GM18870 (cell line): Measurements from ENCODE around the gene FAM53A.
"Not testable (repeated sequence)": the region's sequence is repeated elsewhere in the genome, so short reads cannot be mapped to it uniquely, and the experiment has no call there.

Source experiments
- ATAC-seq: cut with Tn5 transposase; IDR thresholded peaks from one replicate; pipeline ENCODE4 v1.9.1; 2021; ENCODE audit warnings: moderate library complexity; ENCODE audit not compliant: unreplicated experiment

FAM53A gene

DNA sequence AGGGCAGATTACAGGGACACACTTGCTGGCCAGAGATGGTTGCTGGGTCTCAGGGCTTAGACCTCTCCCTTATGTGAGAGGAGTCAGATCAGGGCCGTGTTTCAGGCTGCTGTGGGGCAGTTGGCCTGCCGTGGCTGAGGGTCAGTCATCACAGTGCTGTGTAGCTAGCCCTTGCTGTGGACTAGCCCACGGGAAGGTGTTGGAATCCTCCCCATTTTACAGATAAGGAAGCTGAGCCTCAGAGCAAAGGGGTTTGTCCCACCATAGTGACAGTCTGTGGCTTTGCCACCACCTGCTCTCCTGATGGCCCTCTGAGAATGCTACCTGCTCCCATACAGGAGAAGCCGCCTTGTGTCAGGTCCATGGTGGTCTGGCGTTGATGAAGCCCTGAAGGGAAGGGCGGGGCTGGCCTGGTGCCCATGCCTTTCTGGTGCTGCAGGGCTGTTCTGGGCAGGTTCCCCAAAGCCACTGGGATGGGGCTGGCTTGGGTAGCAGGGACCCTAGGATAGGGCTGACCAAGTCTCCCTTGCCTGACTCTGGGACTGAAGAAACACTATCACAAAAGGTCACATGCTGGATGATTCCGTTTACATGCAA lies 2.4 kb upstream of the FAM53A start:
- ATAC-seq, result no peak

GRCh38 chr4:1685235-1686150 lies 1.4 kb upstream of the FAM53A start:
- no peak for ATAC-seq

- ATAC-seq, result no peak
Measured at GRCh38 chr4:1684506-1685234, 557 bp upstream of the FAM53A start.

DNA sequence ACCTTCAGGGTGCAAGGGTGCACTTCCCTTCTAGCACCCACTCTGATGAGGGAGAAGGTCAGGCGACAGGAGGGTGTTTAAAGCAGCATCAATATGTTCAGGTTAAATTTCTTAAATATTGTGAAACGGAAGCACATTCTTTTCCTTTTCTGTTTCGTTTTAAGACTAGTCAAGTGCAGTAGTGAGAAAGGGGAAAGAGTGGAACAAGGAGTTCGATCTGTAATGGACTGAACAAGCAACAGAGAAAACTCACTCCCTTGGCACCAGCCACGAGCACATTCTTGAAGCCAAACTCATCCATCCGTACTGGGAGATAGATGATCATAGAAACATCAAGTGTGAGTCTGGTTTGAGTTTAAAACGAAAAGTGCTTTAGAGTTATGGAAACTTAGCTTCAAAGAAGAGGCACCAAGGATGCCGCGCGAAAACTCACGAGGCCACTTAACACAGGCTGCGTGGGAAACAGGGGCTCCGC lies 815 bp downstream of the FAM53A start:
- ATAC-seq, result no peak

DNA sequence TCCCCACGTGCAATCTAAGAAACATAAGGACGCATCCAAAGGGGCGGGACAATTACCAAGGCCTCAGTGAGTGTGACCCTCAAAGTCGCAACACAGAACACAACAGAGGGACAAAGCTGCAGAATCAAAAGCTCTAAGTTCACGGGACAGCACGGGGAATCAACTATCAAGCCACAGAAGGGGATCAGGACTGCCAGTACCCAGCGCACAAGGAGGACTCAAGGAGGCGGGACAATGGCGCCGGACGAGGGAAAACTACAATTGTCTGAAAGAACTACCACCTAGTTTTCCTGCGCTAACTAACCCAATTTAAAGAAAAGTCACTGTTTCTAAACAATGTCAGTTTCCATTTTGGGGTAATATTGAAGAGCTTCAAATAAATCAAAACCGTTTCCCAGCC lies 1.3 kb downstream of the FAM53A start:
- no peak for ATAC-seq

GRCh38 chr4:1678244-1678643 lies 5.9 kb downstream of the FAM53A start:
- ATAC-seq, result no peak

GRCh38 chr4:1676605-1677525 lies 7.2 kb downstream of the FAM53A start:
- ATAC-seq, result no peak

DNA sequence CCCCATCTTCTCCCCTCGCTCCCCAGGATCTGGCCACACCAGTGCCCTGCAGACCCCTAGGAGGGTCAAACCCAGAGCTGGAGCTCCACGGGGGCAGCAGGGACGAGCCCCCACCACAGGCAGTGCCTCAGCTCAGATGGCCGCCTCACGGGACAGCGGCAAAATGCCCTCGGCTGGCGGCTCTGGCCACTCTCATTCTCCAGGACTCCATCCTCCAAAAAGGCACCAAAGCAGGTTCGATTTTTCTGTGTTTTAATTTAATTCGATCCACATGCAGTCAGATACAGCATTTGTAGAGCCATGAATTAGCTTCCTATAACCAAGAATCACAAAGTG lies 8.3 kb downstream of the FAM53A start:
- no peak for ATAC-seq

DNA sequence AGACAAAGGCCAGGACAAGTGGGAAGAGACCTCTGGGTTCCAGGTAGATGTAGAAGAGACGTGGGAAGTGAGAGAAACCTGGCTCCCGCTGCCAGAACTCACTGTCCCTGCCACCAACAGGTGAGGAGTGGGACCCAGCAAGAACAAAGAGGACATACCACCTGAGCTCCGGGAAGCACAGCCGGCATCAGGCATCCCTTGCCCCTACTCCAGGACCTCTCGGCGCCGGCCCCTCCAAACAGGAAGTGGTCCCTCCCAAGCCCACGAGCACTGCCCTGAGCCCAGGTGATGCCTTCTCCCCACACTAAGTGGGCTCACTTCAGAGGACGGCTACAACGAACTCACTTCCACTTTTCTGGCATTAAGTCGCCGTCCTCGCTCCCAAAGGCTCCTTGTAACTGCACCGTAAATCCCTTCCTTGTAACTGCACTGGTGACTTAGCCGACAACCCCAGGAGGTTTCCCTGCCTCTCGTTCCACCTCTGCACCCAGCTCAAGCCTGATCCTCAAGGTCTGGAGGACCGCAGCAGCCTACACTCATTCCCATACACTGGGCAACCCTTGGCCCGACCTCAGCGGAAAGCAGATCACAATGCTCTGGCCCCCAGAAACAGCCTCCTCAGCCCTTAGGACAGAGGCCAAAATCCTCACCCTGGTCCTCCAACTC lies 8.8 kb downstream of the FAM53A start:
- no peak for ATAC-seq

DNA sequence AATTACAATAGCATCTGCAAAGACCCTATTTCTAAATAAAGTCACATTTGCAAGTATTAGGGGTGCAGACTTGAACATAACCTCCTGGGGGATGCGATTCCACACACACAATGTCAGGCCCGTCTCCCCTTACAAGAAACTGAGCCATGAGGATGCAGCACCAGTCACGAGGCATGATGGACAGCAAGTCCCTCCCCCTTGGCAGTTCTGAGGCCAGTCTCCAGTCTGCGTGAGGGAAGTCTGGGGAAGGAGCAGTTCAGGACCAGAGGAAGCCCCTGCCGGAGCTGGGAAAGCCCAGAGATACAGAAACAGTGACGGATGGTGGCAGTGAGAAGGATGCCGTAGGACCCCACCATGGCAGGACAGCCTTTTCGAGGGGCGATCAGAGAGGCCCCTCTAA lies 9.4 kb downstream of the FAM53A start:
- ATAC-seq, result no peak

- no peak for ATAC-seq
Measured at GRCh38 chr4:1673671-1674070, 10.4 kb downstream of the FAM53A start.

- not testable (repeated sequence) for ATAC-seq
Measured at GRCh38 chr4:1671011-1671410, 13.1 kb downstream of the FAM53A start.

DNA sequence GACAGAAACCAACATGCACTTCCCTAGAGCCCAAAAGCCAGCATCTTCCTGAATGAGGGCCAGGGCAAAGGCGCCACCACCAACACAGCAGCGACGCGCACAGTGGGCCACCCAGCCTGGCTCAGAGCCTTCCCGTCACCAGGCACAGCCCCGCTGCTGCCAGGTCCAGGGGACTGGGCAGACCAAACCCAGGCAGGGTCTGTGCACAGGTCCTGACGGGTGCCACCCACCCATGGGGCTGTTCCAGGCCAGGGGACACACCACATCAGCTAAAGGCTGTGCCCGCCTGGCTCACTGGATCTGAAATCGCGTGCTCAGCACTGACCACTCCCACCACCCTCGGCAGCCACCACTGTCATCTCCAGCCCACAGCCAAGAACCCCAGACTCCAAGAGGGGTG lies 13.8 kb downstream of the FAM53A start:
- ATAC-seq, result no peak

DNA sequence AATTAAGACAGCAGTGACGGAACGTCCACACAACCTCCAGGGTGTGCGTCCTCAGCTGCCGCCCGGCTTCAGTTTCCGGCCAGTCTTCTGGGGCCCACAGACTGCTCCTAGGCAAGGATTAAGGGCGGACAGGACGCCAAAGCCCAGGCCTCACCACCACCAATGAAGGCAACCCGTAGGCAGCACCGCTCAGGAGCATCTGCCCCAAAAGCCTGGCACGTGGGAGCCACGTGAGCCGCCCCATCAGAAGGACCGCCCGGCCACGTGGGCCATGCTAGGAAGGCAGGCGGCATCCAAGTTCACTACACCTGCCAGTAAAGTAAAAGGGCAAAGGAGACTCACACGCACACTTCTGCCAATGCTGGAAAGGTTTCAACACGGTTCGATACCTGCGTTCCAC lies 14.3 kb downstream of the FAM53A start:
- no peak for ATAC-seq

- no peak for ATAC-seq
Measured at GRCh38 chr4:1669270-1669669, 14.8 kb downstream of the FAM53A start.

DNA sequence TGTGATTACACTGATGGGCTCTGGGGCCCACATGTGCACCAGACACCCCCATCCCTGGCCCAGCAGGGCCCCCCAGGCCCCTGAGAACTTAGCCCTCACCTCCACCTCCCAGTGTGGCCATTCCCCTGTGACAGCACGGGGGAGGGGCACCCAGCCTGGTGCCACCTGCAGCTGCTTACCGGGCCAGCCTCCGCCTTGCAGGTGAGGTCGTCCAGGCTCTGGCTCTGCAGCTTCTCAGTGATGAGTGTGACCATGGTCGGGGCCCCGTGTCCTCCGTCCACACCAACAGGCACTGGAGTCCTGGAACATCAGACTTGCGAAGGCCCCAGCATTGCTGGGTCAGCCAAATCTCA lies 15.6 kb downstream of the FAM53A start:
- ATAC-seq, result no peak

DNA sequence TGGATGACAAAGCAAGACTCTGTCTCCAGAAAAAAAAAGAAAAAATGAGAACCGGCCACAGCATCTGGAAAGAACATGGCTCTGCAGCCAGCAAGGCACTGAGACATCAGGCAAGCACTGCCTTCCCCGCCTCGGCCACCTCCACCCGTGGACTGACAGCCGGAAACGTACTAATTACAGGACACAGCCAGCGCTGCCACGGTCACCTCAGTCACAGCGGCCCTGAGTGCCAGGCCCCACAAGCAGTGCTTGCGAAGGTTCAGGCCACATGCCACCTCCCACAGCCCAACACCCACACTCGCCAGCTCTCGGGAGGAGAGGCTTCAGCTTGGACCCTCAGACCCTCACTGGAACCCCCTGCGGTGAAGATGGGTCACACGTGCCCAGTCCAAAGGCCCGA lies 16.8 kb downstream of the FAM53A start:
- ATAC-seq, result no peak

GRCh38 chr4:1666391-1666790 lies 17.7 kb downstream of the FAM53A start:
- no peak for ATAC-seq

- ATAC-seq, result no peak
Measured at GRCh38 chr4:1664141-1664540, 20.0 kb downstream of the FAM53A start.

DNA sequence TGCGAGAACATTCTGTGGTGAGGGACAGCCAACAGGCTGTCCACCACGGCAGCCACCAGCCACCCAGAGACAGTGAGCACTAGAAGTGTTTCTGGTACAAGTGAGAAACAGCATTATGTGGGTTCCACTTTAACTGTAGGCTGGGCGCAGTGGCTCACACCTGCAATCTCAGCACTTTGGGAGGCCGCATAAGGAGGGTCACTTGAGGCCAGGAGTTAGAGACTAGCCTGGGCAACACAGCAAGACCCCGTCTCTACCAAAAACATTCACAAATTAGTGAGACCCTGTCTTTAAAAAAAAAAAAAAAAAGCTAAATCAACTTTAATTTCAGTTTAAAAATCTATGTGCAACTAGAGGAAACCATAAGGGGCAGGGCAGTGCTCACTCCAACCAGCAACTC lies 20.6 kb downstream of the FAM53A start:
- no peak for ATAC-seq
